CD4-positive, alpha-beta memory T cell (primary cell): ENCODE results near the gene FMOD. TPM values are rescaled to one million over a fixed set of nuclear protein-coding genes. Genes with fewer than 3 reads are reported as not detected.

Experiments used
- CTCF ChIA-PET: fragments of 350-600 bp; sonication (Branson Sonifier 250); formaldehyde crosslinking; loops from one replicate; lab custom pipeline; 2021; ENCODE audit warnings: inconsistent platforms; ENCODE audit not compliant: partially characterized antibody; lab: Charles Lee
- POLR2A ChIA-PET: fragments of 350-600 bp; sonication (Branson Sonifier 250); formaldehyde crosslinking; loops from one replicate; lab custom pipeline; 2021; ENCODE audit not compliant: partially characterized antibody; lab: Charles Lee
- DNase-seq, 5 donors: peaks; one replicate each; pipeline versions ENCODE4 v3.0.0 to v3.0.0-alpha.2; 2020 to 2022; ENCODE audit warnings: mixed read lengths in 1 of 5
- H3K27ac ChIP-seq: one replicate; pipeline ENCODE4 v1.7.0; 2013; ENCODE audit warnings: low read depth, low read length
- H3K27me3 ChIP-seq: 2 replicates; pipeline ENCODE4 v1.7.0; 2013; ENCODE audit warnings: mild to moderate bottlenecking, low read length, moderate library complexity; ENCODE audit not compliant: insufficient read depth
- H3K36me3 ChIP-seq: 2 replicates; pipeline ENCODE4 v1.7.0; 2013; ENCODE audit warnings: mild to moderate bottlenecking, low read length, moderate library complexity; ENCODE audit not compliant: insufficient read depth
- H3K4me1 ChIP-seq: 2 replicates; pipeline ENCODE4 v1.7.0; 2013; ENCODE audit warnings: mild to moderate bottlenecking, low read length, moderate library complexity; ENCODE audit not compliant: insufficient read depth
- H3K4me3 ChIP-seq, 2 donors: one replicate each; pipeline ENCODE4 v1.7.0; 2013; ENCODE audit warnings: low read length in 2 of 2, mild to moderate bottlenecking in 1 of 2
- H3K9me3 ChIP-seq, 2 donors: one replicate each; pipeline ENCODE4 v1.7.0; 2013; ENCODE audit warnings: low read length in 2 of 2, control low read depth in 1 of 2; ENCODE audit not compliant: control insufficient read depth in 1 of 2
- H3K27ac Mint-ChIP-seq, 7 donors: one replicate each; pipeline ENCODE4 v1.8.0; 2020 to 2021; ENCODE audit warnings: mixed read lengths in 7 of 7, mild to moderate bottlenecking in 6 of 7, inconsistent platforms in 3 of 7, moderate library complexity in 3 of 7
- H3K27me3 Mint-ChIP-seq, 2 donors: one replicate each; pipeline ENCODE4 v1.8.0; 2020 to 2021; ENCODE audit warnings: mixed read lengths in 2 of 2
- H3K36me3 Mint-ChIP-seq, 2 donors: one replicate each; pipeline ENCODE4 v1.8.0; 2020 to 2021; ENCODE audit warnings: mixed read lengths in 2 of 2, inconsistent platforms in 1 of 2, mild to moderate bottlenecking in 1 of 2
- H3K4me1 Mint-ChIP-seq, 4 donors: one replicate each; pipeline ENCODE4 v1.8.0; 2020 to 2021; ENCODE audit warnings: mixed read lengths in 4 of 4, mild to moderate bottlenecking in 1 of 4
- H3K4me3 Mint-ChIP-seq, 8 donors: one replicate each; pipeline ENCODE4 v1.8.0; 2020 to 2021; ENCODE audit warnings: mixed read lengths in 8 of 8, mild to moderate bottlenecking in 7 of 8, moderate library complexity in 6 of 8, inconsistent platforms in 3 of 8
- H3K9me3 Mint-ChIP-seq, 8 donors: one replicate each; pipeline ENCODE4 v1.8.0; 2020 to 2021; ENCODE audit warnings: mixed read lengths in 8 of 8, mild to moderate bottlenecking in 5 of 8, inconsistent platforms in 3 of 8, moderate library complexity in 1 of 8
- intact Hi-C: fragments of 100-400 bp; cut with micrococcal nuclease; formaldehyde crosslinking; loops from one replicate; pipeline ENCODE4 v1.15.1; 2023
- polyA plus RNA-seq, 2 donors: library from polyadenylated mRNA; unstranded; fragments of 300-500 nt; fragmentation: Illumina TruSeq; gene quantifications; one replicate each; pipeline ENCODE4 v1.2.3, GENCODE V29; 2021
- total RNA-seq, 2 experiments: library from RNA; stranded (reverse); gene quantifications; one replicate each; pipeline ENCODE4 v1.2.3, GENCODE V29; 2021

The FMOD gene
- total and polyA plus RNA-seq, 4 experiments from 2014 or later, result not detected

DNA sequence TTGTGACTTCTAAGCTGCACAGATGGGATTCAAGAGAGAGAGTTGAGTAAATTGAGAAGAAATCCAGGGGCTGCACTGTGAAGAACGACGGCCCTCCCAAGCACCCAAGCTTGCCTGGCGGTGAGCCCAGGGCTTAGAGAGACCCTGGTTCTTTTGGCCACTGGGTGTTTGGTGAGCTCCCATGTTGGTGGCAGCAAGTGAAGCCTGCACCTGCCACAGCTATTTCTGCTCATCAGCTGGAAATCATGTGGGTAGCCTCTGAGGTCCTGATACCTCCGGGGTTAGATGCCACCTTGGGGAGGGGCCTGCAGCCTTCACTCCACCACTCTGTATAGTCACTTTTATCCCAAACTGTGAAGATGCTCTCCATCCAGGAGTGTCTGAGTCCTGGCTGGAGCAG, 51.8 kb downstream of the FMOD start:
- Histone ChIP-seq H3K27me3 (no peaks in the 10 kb centered on the region), H3K36me3 (no peaks in the 10 kb centered on the region), H3K4me1 (peaks cover 14% of the 10 kb centered on the region), H3K4me3 (no peak overlapping the region), H3K9me3 (no peaks in the 10 kb centered on the region), H3K27ac (no peak overlapping the region)
- no peak overlapping the region for H3K4me3 Mint-ChIP-seq
- H3K4me1 Mint-ChIP-seq, result peaks cover 17 to 38% (median 29%) of the 10 kb centered on the region in 4 donors
- no peak for DNase-seq
- H3K27ac Mint-ChIP-seq, result peak overlapping the region in 1 of 7 donors; percentile 21
- intact Hi-C loops, result no loop called here
- POLR2A ChIA-PET, result interaction anchor here (1.4 to 3.4 kb wide), 4 partner anchors 8 to 27 kb away, joined by 4 to 26 read pairs (median 7); no protein-coding TSS in a partner anchor
- no peaks in the 10 kb centered on the region for H3K27me3 Mint-ChIP-seq
- no peaks in the 10 kb centered on the region for H3K36me3 Mint-ChIP-seq
- H3K9me3 Mint-ChIP-seq, result peaks cover 0 to 2% (median 0%) of the 10 kb centered on the region in 8 donors
- CTCF ChIA-PET, result interaction anchor here (0.7 to 2.3 kb wide), 8 partner anchors 10 to 39 kb away, joined by 3 to 6 read pairs (median 4); no protein-coding TSS in a partner anchor

DNA sequence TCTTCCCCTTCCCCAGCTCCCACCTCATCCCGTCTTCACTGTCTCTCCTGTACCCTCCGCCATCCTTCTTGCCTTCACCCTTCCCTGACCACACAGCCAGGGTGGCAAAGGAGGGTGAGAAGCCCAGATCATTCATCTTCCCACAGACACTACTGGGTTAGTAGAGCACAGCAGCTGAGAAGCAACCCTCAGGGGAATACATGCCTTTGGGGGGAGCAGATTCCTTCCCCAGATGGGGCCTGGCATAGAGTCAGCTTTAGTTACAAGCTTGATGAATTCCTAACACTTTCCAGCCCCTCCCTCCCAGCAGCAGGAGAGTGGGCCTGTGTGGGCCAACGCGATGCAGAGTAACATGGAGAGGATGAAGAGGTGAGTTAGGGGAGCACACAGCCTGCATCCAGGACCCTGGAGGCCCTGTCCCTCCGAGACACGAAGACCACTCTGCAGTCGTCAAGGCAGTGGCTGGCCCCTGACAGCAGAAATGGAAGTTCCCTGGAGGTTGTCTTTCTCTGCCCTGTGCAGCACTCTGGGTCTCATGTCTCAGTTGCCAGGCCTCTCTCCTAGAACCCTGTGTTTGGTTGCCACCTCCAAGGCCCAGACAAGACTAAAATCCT, 54.4 kb downstream of the FMOD start:
- H3K9me3 Mint-ChIP-seq, result peaks cover 0 to 2% (median 0%) of the 10 kb centered on the region in 8 donors

DNA sequence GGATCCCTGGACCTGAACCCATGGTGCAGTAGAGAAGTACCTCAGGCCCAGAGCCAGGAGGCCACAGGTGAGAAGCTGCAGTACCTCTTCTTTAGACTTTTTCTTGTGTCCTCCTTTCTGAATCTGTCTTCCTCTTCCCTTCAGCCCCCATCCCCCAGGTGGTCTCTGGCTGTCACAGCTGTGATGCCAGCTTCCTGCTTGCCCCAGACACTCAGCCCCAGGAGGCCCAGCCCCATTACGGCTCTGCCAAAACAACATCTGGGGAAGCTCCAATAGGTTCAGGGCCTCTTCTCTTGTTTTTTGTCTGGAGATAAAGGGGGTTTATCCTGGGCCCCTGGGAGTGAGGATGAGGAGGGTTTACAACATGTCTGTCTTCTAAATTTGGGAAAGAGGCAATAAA, 55.1 kb downstream of the FMOD start:
- intact Hi-C loops, result no loop called here
- Histone ChIP-seq H3K9me3 (no peaks in the 10 kb centered on the region), H3K27ac (no peak overlapping the region), H3K27me3 (no peaks in the 10 kb centered on the region), H3K4me3 (no peak overlapping the region), H3K36me3 (no peaks in the 10 kb centered on the region), H3K4me1 (peaks cover 12% of the 10 kb centered on the region)
- Mint-ChIP-seq H3K9me3 (peaks cover 0 to 2% (median 0%) of the 10 kb centered on the region in 8 donors), H3K27ac (peak overlapping the region in 4 of 7 donors; percentile 26 to 82 (median 50)), H3K36me3 (no peaks in the 10 kb centered on the region), H3K4me1 (peaks cover 18 to 32% (median 27%) of the 10 kb centered on the region in 4 donors), H3K4me3 (no peak overlapping the region), H3K27me3 (no peaks in the 10 kb centered on the region)
- POLR2A ChIA-PET, result interaction anchor here (0.7 to 11.3 kb wide), 6 partner anchors 8 to 31 kb away, joined by 3 to 669 read pairs (median 6); partner anchors contain the start of gene BTG2
- CTCF ChIA-PET, result interaction anchor here (2.8 to 15.2 kb wide), 2 partner anchors 13 to 28 kb away, joined by 16 to 141 read pairs; partner anchors contain the start of gene BTG2
- no peak for DNase-seq

More for the DNA sequence above, 54.4 kb downstream of the FMOD start:
- intact Hi-C loops, result no loop called here
- no peaks in the 10 kb centered on the region for H3K36me3 Mint-ChIP-seq
- H3K27me3 ChIP-seq, result no peaks in the 10 kb centered on the region
- H3K27me3 Mint-ChIP-seq, result no peaks in the 10 kb centered on the region
- peak overlapping the region in 4 of 7 donors; percentile 67 to 82 (median 75) for H3K27ac Mint-ChIP-seq
- no peak overlapping the region for H3K27ac ChIP-seq
- H3K4me1 Mint-ChIP-seq, result peaks cover 11 to 31% (median 24%) of the 10 kb centered on the region in 4 donors
- H3K36me3 ChIP-seq, result no peaks in the 10 kb centered on the region
- DNase-seq, result no peak
- POLR2A ChIA-PET, result interaction anchor here (0.7 to 11.3 kb wide), 5 partner anchors 9 to 31 kb away, joined by 4 to 669 read pairs (median 7); partner anchors contain the start of gene BTG2
- CTCF ChIA-PET, result interaction anchor here (2.8 to 15.2 kb wide), 2 partner anchors 12 to 28 kb away, joined by 16 to 141 read pairs; partner anchors contain the start of gene BTG2
- peaks cover 6% of the 10 kb centered on the region for H3K4me1 ChIP-seq
- no peak overlapping the region for H3K4me3 ChIP-seq
- H3K9me3 ChIP-seq, result no peaks in the 10 kb centered on the region
- H3K4me3 Mint-ChIP-seq, result no peak overlapping the region

DNA sequence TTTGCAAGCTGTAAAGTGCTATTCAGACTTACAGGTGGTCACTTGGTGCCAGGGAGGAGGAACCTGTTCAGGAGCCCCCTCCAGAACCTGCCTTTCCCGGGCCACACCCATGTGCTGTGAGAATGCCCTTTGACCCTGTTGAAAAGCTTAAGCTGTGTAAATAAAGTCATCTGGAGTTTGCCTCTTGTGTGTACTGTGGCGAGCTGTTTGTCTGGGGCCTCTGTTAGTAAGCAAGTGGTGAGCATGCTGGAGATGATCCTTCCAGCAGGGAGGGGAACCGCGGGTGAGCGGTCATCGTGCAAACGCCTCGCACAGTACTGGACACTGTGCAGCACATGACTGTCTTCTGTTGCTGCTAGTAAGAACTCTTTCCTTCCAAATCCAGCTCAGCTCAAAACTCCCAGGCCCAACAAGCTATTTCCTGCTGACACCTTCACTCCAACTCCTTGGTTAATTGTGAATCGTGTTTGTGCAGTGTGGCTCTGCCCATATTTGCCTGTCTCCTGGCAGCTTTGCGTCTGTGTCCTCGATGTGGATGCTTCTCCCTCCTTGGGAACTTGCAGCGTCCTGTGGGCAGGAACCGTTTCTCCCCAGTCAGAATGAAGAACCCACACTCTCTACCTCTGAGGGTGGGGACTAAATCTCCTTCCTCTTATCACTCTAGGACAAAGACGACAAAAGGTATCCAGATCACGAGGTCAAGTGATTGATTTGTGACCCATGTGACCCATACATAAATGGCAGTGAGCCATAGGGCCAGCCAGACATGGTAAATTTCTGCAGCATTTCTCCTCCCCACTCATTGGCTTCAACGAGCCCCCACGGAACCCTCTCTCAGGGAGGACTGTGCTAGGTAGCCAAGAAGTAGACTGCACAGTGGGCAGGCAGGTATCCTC, 59.5 kb downstream of the FMOD start:
- Histone ChIP-seq H3K36me3 (no peaks in the 10 kb centered on the region), H3K27ac (peak overlapping the region; percentile 97), H3K4me3 (peak overlapping the region in 1 of 2 donors; percentile 65), H3K9me3 (no peaks in the 10 kb centered on the region), H3K4me1 (peaks cover 52% of the 10 kb centered on the region), H3K27me3 (no peaks in the 10 kb centered on the region)
- no peak for DNase-seq
- Mint-ChIP-seq H3K36me3 (peaks cover 0 to 7% of the 10 kb centered on the region in 2 donors), H3K27ac (peak overlapping the region; percentile 98 to 100 (median 100)), H3K27me3 (no peaks in the 10 kb centered on the region), H3K4me3 (peak overlapping the region in 7 of 8 donors; percentile 47 to 89 (median 83)), H3K9me3 (peaks cover 0 to 4% (median 0%) of the 10 kb centered on the region in 8 donors), H3K4me1 (peaks cover 44 to 62% (median 55%) of the 10 kb centered on the region in 4 donors)
- POLR2A ChIA-PET, result interaction anchor here (1.2 to 23.9 kb wide), 6 partner anchors 17 to 386 kb away, joined by 3 to 877 read pairs (median 204); partner anchors contain the start of gene BTG2
- CTCF ChIA-PET, result interaction anchor here (1.1 to 15.2 kb wide), 8 partner anchors 10 to 48 kb away, joined by 3 to 178 read pairs (median 85); partner anchors contain the start of gene BTG2
- intact Hi-C loops, result no loop called here

Other genes with a start within 250 kb of the FMOD start
- gene ADORA1, start 223.4 kb downstream of the FMOD start, total RNA-seq, result not detected
- under 1 TPM in 1 of 2 donors, not detected in 1; 0.10 TPM for gene ADORA1, start 223.4 kb downstream of the FMOD start, polyA plus RNA-seq
- not detected for gene MYBPH, start 175.3 kb downstream of the FMOD start, total RNA-seq
- gene MYBPH, start 175.3 kb downstream of the FMOD start, polyA plus RNA-seq, result not detected
- gene CHI3L1, start 164.4 kb downstream of the FMOD start, total RNA-seq, result 1 to 10 TPM; 5.2 to 5.7 TPM
- not detected for gene CHI3L1, start 164.4 kb downstream of the FMOD start, polyA plus RNA-seq
- under 1 TPM; 0.41 to 0.78 TPM for gene CHIT1, start 121.4 kb downstream of the FMOD start, total RNA-seq
- gene CHIT1, start 121.4 kb downstream of the FMOD start, polyA plus RNA-seq, result not detected
- 100 to 1,000 TPM; 197 to 201 TPM for gene BTG2, start 45.6 kb downstream of the FMOD start, total RNA-seq
- gene BTG2, start 45.6 kb downstream of the FMOD start, polyA plus RNA-seq, result 100 to 1,000 TPM; 123 to 288 TPM
- not detected for gene PRELP, start 124.7 kb upstream of the FMOD start, total RNA-seq
- gene PRELP, start 124.7 kb upstream of the FMOD start, polyA plus RNA-seq, result not detected
- not detected for gene OPTC, start 143.0 kb upstream of the FMOD start, total RNA-seq
- not detected for gene OPTC, start 143.0 kb upstream of the FMOD start, polyA plus RNA-seq